Fibroblast of lung (primary cell): Measurements from ENCODE around the gene NUDT3. TPM values are rescaled to one million over a fixed set of nuclear protein-coding genes. Genes with fewer than 3 reads are reported as not detected.
A peak's percentile ranks its signal among the peaks of the same experiment; 100 is the strongest.

Experiments used
- DNase-seq, 2 donors: peaks; one replicate each; pipeline versions ENCODE4 v3.0.0 to v3.0.0-alpha.2; 2010; ENCODE audit warnings: low read depth in 2 of 2
- H2AFZ ChIP-seq: 2 replicates; pipeline ENCODE4 v1.5.1; 2012; ENCODE audit warnings: low read length, control low read depth, inconsistent platforms
- H3K27ac ChIP-seq: 2 replicates; pipeline ENCODE4 v1.5.1; 2011; ENCODE audit warnings: low read length, control low read depth; ENCODE audit not compliant: insufficient read depth
- H3K27me3 ChIP-seq: 2 replicates; pipeline ENCODE4 v1.5.1; 2011; ENCODE audit warnings: mild to moderate bottlenecking, low read length; ENCODE audit not compliant: control insufficient read depth, insufficient read depth
- H3K36me3 ChIP-seq: 2 replicates; pipeline ENCODE4 v1.5.1; 2011; ENCODE audit warnings: low read length; ENCODE audit not compliant: control insufficient read depth, insufficient read depth
- H3K4me1 ChIP-seq: 2 replicates; pipeline ENCODE4 v1.5.1; 2011; ENCODE audit warnings: low read length; ENCODE audit not compliant: control insufficient read depth, insufficient read depth; ENCODE audit errors: extremely low read depth
- H3K4me2 ChIP-seq: 2 replicates; pipeline ENCODE4 v1.5.1; 2011; ENCODE audit warnings: low read length, control low read depth; ENCODE audit not compliant: insufficient read depth; ENCODE audit errors: extremely low read depth
- H3K4me3 ChIP-seq, 4 experiments: fragments of 200-600 bp in 1 of 4; sonication (generic) in 1 of 4; replicated peaks in 1 of 4; 2 replicates each; pipeline ENCODE4 v1.5.1; 2011 to 2016; ENCODE audit warnings: low read length in 4 of 4, low read depth in 3 of 4, mild to moderate bottlenecking in 3 of 4, control low read depth in 2 of 4, inconsistent platforms in 1 of 4, mixed read lengths in 1 of 4; ENCODE audit not compliant: insufficient read depth in 1 of 4; ENCODE audit errors: control extremely low read depth in 1 of 4
- H3K79me2 ChIP-seq: 2 replicates; pipeline ENCODE4 v1.5.1; 2012; ENCODE audit warnings: mild to moderate bottlenecking, low read length, inconsistent platforms; ENCODE audit not compliant: control insufficient read depth, insufficient read depth
- H3K9ac ChIP-seq: 2 replicates; pipeline ENCODE4 v1.5.1; 2011; ENCODE audit warnings: mild to moderate bottlenecking, low read length, control low read depth; ENCODE audit not compliant: insufficient read depth
- H3K9me3 ChIP-seq: 2 replicates; pipeline ENCODE4 v1.5.1; 2012; ENCODE audit warnings: low read depth, low read length; ENCODE audit not compliant: control insufficient read depth, insufficient read depth
- H4K20me1 ChIP-seq: 2 replicates; pipeline ENCODE4 v1.5.1; 2011; ENCODE audit warnings: low read length; ENCODE audit not compliant: control insufficient read depth, insufficient read depth; ENCODE audit errors: extremely low read depth
- EZH2 ChIP-seq: IDR thresholded peaks from 2 replicates; pipeline ENCODE4 v1.5.1; 2012; ENCODE audit warnings: low read length, control low read depth, mild to moderate bottlenecking; ENCODE audit errors: missing control alignments
- polyA plus RNA-seq, 2 donors: library from polyadenylated mRNA; depleted of rRNA in 1 of 2; stranded (reverse) in 1 of 2; unstranded in 1 of 2; fragments of >200 nt; gene quantifications; 2 replicates each; pipeline ENCODE4 v1.2.1, GENCODE V29; 2011 to 2012; ENCODE audit warnings: missing spikeins in 1 of 2
- total RNA-seq: library from RNA; depleted of rRNA; stranded (reverse); fragments of >200 nt; gene quantifications from 2 replicates; pipeline ENCODE4 v1.2.1, GENCODE V29; 2014
- TF ChIP-seq, protein P1 (sequence below), 2 donors: IDR thresholded peaks in 1 of 2; conservative IDR thresholded peaks in 1 of 2; 1 replicate in 1 of 2; 2 replicates in 1 of 2; pipeline ENCODE4 v1.5.1; 2011 to 2012; ENCODE audit warnings: low read length in 2 of 2, control low read depth in 1 of 2, inconsistent platforms in 1 of 2, low read depth in 1 of 2, mild to moderate bottlenecking in 1 of 2

NUDT3 gene
- total and polyA plus RNA-seq, 2 donors (not counting 1 experiment from before 2014, with no cell fraction given), result 16.0 to 27.4 TPM

DNA sequence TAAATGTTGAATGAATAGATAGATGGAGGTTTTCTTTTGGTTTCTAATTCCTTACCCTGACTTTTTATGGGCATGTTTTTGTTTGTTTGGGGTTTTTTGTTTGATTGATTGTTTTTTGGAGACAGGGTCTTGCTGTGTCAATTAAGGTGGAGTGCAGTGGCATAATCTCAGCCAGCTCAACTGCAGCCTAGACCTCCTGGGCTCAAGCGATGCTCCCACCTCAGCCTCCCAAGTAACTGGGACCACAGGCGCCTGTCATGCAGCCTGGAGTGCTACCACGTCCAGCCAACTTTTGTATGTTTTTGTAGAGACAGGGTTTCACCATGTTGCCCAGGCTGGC lies 1.5 kb upstream of the NUDT3 start:
- Histone ChIP-seq H3K27ac (no peak overlapping the region), H3K4me3 (no peak overlapping the region), H3K4me1 (no peaks in the 10 kb centered on the region), H3K27me3 (no peaks in the 10 kb centered on the region), H4K20me1 (peaks cover 2% of the 10 kb centered on the region), H3K9me3 (no peaks in the 10 kb centered on the region), H3K36me3 (no peaks in the 10 kb centered on the region), H3K4me2 (no peak overlapping the region), H3K79me2 (peaks cover 32% of the 10 kb centered on the region), H3K9ac (no peak overlapping the region), H2AFZ (no peak overlapping the region)
- TF ChIP-seq, protein P1, sequence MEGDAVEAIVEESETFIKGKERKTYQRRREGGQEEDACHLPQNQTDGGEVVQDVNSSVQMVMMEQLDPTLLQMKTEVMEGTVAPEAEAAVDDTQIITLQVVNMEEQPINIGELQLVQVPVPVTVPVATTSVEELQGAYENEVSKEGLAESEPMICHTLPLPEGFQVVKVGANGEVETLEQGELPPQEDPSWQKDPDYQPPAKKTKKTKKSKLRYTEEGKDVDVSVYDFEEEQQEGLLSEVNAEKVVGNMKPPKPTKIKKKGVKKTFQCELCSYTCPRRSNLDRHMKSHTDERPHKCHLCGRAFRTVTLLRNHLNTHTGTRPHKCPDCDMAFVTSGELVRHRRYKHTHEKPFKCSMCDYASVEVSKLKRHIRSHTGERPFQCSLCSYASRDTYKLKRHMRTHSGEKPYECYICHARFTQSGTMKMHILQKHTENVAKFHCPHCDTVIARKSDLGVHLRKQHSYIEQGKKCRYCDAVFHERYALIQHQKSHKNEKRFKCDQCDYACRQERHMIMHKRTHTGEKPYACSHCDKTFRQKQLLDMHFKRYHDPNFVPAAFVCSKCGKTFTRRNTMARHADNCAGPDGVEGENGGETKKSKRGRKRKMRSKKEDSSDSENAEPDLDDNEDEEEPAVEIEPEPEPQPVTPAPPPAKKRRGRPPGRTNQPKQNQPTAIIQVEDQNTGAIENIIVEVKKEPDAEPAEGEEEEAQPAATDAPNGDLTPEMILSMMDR (conservative IDR thresholded peaks at IDR 0.05 in 1 of 2, IDR thresholded peaks at IDR 0.05 in 1 of 2; ENCODE audit: low read depth in 1 of 2, low read length in 2 of 2), result no peak
- TF ChIP-seq EZH2, result no peak
- DNase-seq, result no peak

DNA sequence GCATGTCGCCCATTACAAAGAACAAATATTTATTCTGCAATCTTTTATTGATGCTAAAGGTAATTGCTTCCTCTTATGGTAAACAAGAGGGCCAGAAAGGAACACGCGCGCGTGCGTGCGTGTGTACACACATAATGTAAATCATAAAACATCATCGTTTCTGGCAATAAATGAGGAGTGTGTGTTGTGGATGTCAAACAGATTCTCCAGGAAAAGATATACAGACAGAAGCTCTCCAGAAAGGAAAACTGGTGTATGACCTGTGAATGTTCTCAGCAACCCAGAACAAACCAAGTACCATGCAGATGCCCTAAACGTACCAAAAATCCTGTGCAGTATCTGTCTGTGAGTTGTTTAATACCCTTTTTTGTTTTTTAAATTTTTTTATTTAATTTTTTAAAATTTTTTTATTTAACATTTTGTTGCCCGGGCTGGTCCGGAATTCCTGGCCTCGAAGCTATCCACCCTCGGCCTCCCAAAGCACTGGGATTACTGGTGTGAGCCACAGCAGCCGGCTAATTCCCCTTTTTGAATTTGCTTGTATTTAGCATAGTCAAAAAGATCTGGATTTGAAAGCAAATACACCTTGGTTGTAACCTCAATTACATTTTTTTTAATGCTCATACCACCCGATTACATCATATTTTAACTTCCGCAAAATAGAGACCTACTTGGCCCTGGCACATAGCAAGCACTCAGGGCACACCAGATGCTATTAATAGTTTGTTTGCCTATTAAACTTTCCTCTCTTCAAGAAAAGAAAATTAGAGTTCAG lies 909 bp upstream of the NUDT3 start:
- peak overlapping the region; percentile 93 for H3K4me2 ChIP-seq
- TF ChIP-seq EZH2, result no peak
- TF ChIP-seq, protein P1 (conservative IDR thresholded peaks at IDR 0.05 in 1 of 2, IDR thresholded peaks at IDR 0.05 in 1 of 2; ENCODE audit: low read depth in 1 of 2, low read length in 2 of 2), result no peak
- DNase-seq, result no peak
- H3K36me3 ChIP-seq, result no peaks in the 10 kb centered on the region
- H3K27ac ChIP-seq, result peak overlapping the region; percentile 16
- peak overlapping the region; percentile 94 for H2AFZ ChIP-seq
- no peaks in the 10 kb centered on the region for H3K9me3 ChIP-seq
- peak overlapping the region; percentile 62 to 82 (median 76) for H3K4me3 ChIP-seq
- peaks cover 38% of the 10 kb centered on the region for H3K79me2 ChIP-seq
- peak overlapping the region; percentile 36 for H3K9ac ChIP-seq
- H3K27me3 ChIP-seq, result no peaks in the 10 kb centered on the region
- H3K4me1 ChIP-seq, result no peaks in the 10 kb centered on the region
- H4K20me1 ChIP-seq, result peaks cover 2% of the 10 kb centered on the region

DNA sequence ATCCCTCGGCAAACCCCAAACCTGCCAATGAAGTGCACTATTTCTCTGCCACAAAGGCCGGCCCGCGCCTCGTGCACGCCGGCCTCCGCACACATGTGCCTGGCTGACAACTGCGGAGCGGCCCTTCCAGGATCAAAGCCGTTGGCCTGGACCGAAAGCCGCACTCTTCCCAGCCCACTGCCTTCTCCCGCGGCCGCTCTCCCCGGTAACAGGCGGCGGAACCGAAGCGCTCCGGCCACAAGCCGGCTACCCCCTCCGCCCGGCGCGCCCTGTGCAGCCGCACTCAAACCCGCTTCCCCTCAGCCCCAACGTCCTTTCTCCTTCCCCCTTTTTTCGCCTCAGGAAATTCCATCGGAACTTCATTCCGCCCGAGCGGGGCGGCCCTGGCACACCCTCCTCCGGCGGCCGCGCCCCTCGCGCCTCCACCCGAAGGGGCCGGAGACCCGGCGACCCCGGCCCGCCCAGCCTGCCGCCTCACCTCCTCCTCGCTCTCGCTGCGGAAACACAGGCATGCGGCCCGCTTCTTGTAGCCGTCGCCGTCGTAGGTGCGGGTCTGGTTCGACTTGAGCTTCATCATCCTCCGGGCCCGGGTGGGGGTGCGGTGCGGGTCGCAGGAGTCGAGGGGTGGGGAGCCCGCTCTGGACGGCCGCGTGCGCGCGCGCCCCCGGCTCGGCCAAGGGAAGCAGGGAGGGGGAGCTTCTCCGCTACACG lies 528 bp downstream of the NUDT3 start:
- Histone ChIP-seq H3K9me3 (no peaks in the 10 kb centered on the region), H3K27ac (peak overlapping the region; percentile 76), H3K4me2 (peak overlapping the region; percentile 93), H4K20me1 (peaks cover 2% of the 10 kb centered on the region), H3K4me1 (peaks cover under 1% of the 10 kb centered on the region), H3K27me3 (no peaks in the 10 kb centered on the region), H3K9ac (peak overlapping the region; percentile 78), H3K4me3 (peak overlapping the region; percentile 82 to 96 (median 88)), H3K36me3 (no peaks in the 10 kb centered on the region), H3K79me2 (peaks cover 48% of the 10 kb centered on the region), H2AFZ (peak overlapping the region; percentile 81)
- no peak for TF ChIP-seq EZH2
- TF ChIP-seq, protein P1 (conservative IDR thresholded peaks at IDR 0.05 in 1 of 2, IDR thresholded peaks at IDR 0.05 in 1 of 2; ENCODE audit: low read depth in 1 of 2, low read length in 2 of 2), result no peak
- DNase-seq, result peak in 1 of 2 donors; percentile 60
